ENCODE measurements around the gene NCOA6. TPM values are rescaled to one million over a fixed set of nuclear protein-coding genes. Genes with fewer than 3 reads are reported as not detected.

NCOA6 gene
- total RNA-seq, 1 donor from 2014 or later: 10.5 TPM

- DNase-seq (ENCODE audit: low read depth): peak; percentile 91
Observed at GRCh38 chr20:34705397-34706301, 119.8 kb downstream of the NCOA6 start.

- DNase-seq (ENCODE audit: low read depth): no peak
Observed at GRCh38 chr20:34705008-34705396, 120.4 kb downstream of the NCOA6 start.

GRCh38 chr20:34704177-34705007, 121.1 kb downstream of the NCOA6 start, which contains the start of gene TP53INP2:
TSS of gene TP53INP2 (plus strand) at chr20:34704344. CDS start at chr20:34708740, 4,396 bp downstream.
- peak; percentile 94 for DNase-seq (ENCODE audit: low read depth)

GRCh38 chr20:34703424-34704176, 121.9 kb downstream of the NCOA6 start:
- DNase-seq (ENCODE audit: low read depth): no peak

GRCh38 chr20:34703061-34703423, 122.4 kb downstream of the NCOA6 start:
- DNase-seq (ENCODE audit: low read depth): no peak

GRCh38 chr20:34701405-34702085, 123.9 kb downstream of the NCOA6 start:
- DNase-seq (ENCODE audit: low read depth): no peak

- no peak for DNase-seq (ENCODE audit: low read depth)
Observed at GRCh38 chr20:34693414-34693813, 132.0 kb downstream of the NCOA6 start.

GRCh38 chr20:34691838-34692237, 133.6 kb downstream of the NCOA6 start:
- no peak for DNase-seq (ENCODE audit: low read depth)

- DNase-seq (ENCODE audit: low read depth): no peak
Observed at GRCh38 chr20:34689486-34689885, 136.0 kb downstream of the NCOA6 start.

- no peak for DNase-seq (ENCODE audit: low read depth)
Observed at GRCh38 chr20:34683667-34684066, 141.8 kb downstream of the NCOA6 start.

- DNase-seq (ENCODE audit: low read depth): no peak
Observed at GRCh38 chr20:34680586-34681175, 144.8 kb downstream of the NCOA6 start.

- peak; percentile 96 for DNase-seq (ENCODE audit: low read depth)
Observed at GRCh38 chr20:34676642-34677373, 148.6 kb downstream of the NCOA6 start, which contains the start of gene PIGU. TSS of gene PIGU (minus strand) at chr20:34677092. CDS start at chr20:34677085, 7 bp downstream.

- no peak for DNase-seq (ENCODE audit: low read depth)
Observed at GRCh38 chr20:34675993-34676641, 149.3 kb downstream of the NCOA6 start.

- no peak for DNase-seq (ENCODE audit: low read depth)
Observed at GRCh38 chr20:34675561-34675960, 149.9 kb downstream of the NCOA6 start.

- no peak for DNase-seq (ENCODE audit: low read depth)
Observed at GRCh38 chr20:34673412-34673811, 152.0 kb downstream of the NCOA6 start.

- no peak for DNase-seq (ENCODE audit: low read depth)
Observed at GRCh38 chr20:34669094-34669493, 156.4 kb downstream of the NCOA6 start.
